ENCODE measurements around the gene C20orf173.

The C20orf173 gene

GRCh38 chr20:35539756-35540212 is 10.3 kb upstream of the C20orf173 start:
- H3K4me1 ChIP-seq (ENCODE audit: insufficient read depth, low read length): peaks cover 21% of the 10 kb centered on the region
- peaks cover 17% of the 10 kb centered on the region for H3K36me3 ChIP-seq (ENCODE audit: insufficient read depth, low read length)
- DNase-seq (no peak), ATAC-seq (ENCODE audit: insufficient read depth, low read depth) (no peak)
- TF ChIP-seq CTCF (IDR thresholded peaks at IDR 0.05; ENCODE audit: borderline replicate concordance, extremely low read depth, low read length, poor library complexity, severe bottlenecking) (no peak), EZH2 (IDR thresholded peaks at IDR 0.05; ENCODE audit: borderline replicate concordance, low read depth, low read length, severe bottlenecking) (no peak)
- no peaks in the 10 kb centered on the region for H3K9me3 ChIP-seq (ENCODE audit: insufficient read depth, low read length, severe bottlenecking)
- H3K27me3 ChIP-seq (ENCODE audit: insufficient read depth, low read length, poor library complexity): no peaks in the 10 kb centered on the region
- H4K20me1 ChIP-seq (ENCODE audit: insufficient read depth, low read length): no peaks in the 10 kb centered on the region
- H3K79me2 ChIP-seq (ENCODE audit: insufficient read depth, low read length): peaks cover 13% of the 10 kb centered on the region
- no peak overlapping the region for H3K9ac ChIP-seq (ENCODE audit: low read depth, low read length)
- H3K4me3 ChIP-seq (ENCODE audit: low read depth in 1 of 2, low read length in 2 of 2): no peak overlapping the region
- no peak overlapping the region for H2AFZ ChIP-seq (ENCODE audit: low read depth, low read length)
- H3K27ac ChIP-seq (ENCODE audit: low read length): no peak overlapping the region
- no peak overlapping the region for H3K4me2 ChIP-seq (ENCODE audit: insufficient read depth, low read length)

DNA sequence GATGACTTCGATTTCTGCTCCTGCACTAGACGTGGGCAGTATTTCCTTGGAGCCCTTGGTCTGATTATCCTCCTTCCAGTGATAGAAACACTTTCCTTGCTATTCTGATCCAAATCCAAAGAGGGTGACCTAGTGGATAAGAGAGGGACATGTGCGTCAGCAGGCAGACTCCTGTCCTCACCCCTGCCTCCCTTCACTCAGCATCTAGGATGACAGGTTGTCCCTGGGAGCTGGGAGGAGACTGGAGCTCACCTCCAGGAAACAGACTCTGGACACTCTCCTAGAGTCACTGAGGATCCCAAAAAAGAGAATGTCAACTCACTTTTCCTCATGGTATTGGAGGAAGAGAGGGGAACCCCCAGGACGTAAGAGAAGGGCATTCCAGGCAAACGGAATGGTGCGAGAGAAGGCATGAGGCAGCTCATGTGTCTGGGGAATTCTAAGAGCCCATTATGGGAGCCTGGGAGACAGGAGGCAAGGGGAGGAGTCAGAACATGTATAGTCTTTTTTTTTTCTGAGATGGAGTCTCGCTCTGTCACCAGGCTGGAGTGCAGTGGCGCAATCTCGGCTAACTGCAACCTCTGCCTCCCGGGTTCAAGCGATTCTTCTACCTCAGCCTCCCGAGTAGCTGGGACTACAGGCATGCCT is 2.2 kb downstream of the C20orf173 start:
- H4K20me1 ChIP-seq (ENCODE audit: insufficient read depth, low read length): no peaks in the 10 kb centered on the region
- H2AFZ ChIP-seq (ENCODE audit: low read depth, low read length): no peak overlapping the region
- peaks cover 3% of the 10 kb centered on the region for H3K9me3 ChIP-seq (ENCODE audit: insufficient read depth, low read length, severe bottlenecking)
- no peak overlapping the region for H3K27ac ChIP-seq (ENCODE audit: low read length)
- no peak overlapping the region for H3K4me3 ChIP-seq (ENCODE audit: low read depth in 1 of 2, low read length in 2 of 2)
- H3K27me3 ChIP-seq (ENCODE audit: insufficient read depth, low read length, poor library complexity): no peaks in the 10 kb centered on the region
- DNase-seq: no peak
- H3K79me2 ChIP-seq (ENCODE audit: insufficient read depth, low read length): no peaks in the 10 kb centered on the region
- ATAC-seq (ENCODE audit: insufficient read depth, low read depth): no peak
- H3K4me2 ChIP-seq (ENCODE audit: insufficient read depth, low read length): no peak overlapping the region
- H3K36me3 ChIP-seq (ENCODE audit: insufficient read depth, low read length): no peaks in the 10 kb centered on the region
- H3K4me1 ChIP-seq (ENCODE audit: insufficient read depth, low read length): no peaks in the 10 kb centered on the region
- no peak overlapping the region for H3K9ac ChIP-seq (ENCODE audit: low read depth, low read length)
- TF ChIP-seq CTCF (IDR thresholded peaks at IDR 0.05; ENCODE audit: borderline replicate concordance, extremely low read depth, low read length, poor library complexity, severe bottlenecking) (no peak), EZH2 (IDR thresholded peaks at IDR 0.05; ENCODE audit: borderline replicate concordance, low read depth, low read length, severe bottlenecking) (no peak)

- Histone ChIP-seq H3K4me1 (ENCODE audit: insufficient read depth, low read length) (no peaks in the 10 kb centered on the region), H3K9ac (ENCODE audit: low read depth, low read length) (no peak overlapping the region), H2AFZ (ENCODE audit: low read depth, low read length) (no peak overlapping the region), H3K27me3 (ENCODE audit: insufficient read depth, low read length, poor library complexity) (no peaks in the 10 kb centered on the region), H3K4me2 (ENCODE audit: insufficient read depth, low read length) (no peak overlapping the region), H3K36me3 (ENCODE audit: insufficient read depth, low read length) (no peaks in the 10 kb centered on the region), H3K79me2 (ENCODE audit: insufficient read depth, low read length) (no peaks in the 10 kb centered on the region), H4K20me1 (ENCODE audit: insufficient read depth, low read length) (no peaks in the 10 kb centered on the region), H3K27ac (ENCODE audit: low read length) (no peak overlapping the region), H3K9me3 (ENCODE audit: insufficient read depth, low read length, severe bottlenecking) (peaks cover 3% of the 10 kb centered on the region), H3K4me3 (ENCODE audit: low read depth in 1 of 2, low read length in 2 of 2) (no peak overlapping the region)
- no peak for ATAC-seq (ENCODE audit: insufficient read depth, low read depth)
- DNase-seq: no peak
- no peak for TF ChIP-seq CTCF (IDR thresholded peaks at IDR 0.05; ENCODE audit: borderline replicate concordance, extremely low read depth, low read length, poor library complexity, severe bottlenecking)
Measured at GRCh38 chr20:35525639-35526038, 3.8 kb downstream of the C20orf173 start.
